Right lung (tissue), 5 donors: ENCODE data around the gene HOXC9. TPM values are rescaled to one million over a fixed set of nuclear protein-coding genes. Genes with fewer than 3 reads are reported as not detected.
"Not testable (repeated sequence)": the region's sequence is repeated elsewhere in the genome, so short reads cannot be mapped to it uniquely, and the experiment has no call there.

Source experiments
- DNase-seq, 2 donors: peaks; one replicate each; pipeline ENCODE4 v3.0.0-alpha.2; 2013
- polyA plus RNA-seq, 5 donors: library from polyadenylated mRNA; unstranded; fragments of 120-200 nt; gene quantifications; one replicate each; pipeline versions ENCODE4 v1.2.1 to v1.2.3, GENCODE V29; 2013; ENCODE audit warnings: inconsistent platforms in 1 of 5, low replicate concordance in 1 of 5; ENCODE audit not compliant: insufficient read length in 5 of 5, insufficient read depth in 1 of 5

The HOXC9 gene
- polyA plus RNA-seq, 5 donors, result 0.20 to 2.1 (median 0.34) TPM

DNA sequence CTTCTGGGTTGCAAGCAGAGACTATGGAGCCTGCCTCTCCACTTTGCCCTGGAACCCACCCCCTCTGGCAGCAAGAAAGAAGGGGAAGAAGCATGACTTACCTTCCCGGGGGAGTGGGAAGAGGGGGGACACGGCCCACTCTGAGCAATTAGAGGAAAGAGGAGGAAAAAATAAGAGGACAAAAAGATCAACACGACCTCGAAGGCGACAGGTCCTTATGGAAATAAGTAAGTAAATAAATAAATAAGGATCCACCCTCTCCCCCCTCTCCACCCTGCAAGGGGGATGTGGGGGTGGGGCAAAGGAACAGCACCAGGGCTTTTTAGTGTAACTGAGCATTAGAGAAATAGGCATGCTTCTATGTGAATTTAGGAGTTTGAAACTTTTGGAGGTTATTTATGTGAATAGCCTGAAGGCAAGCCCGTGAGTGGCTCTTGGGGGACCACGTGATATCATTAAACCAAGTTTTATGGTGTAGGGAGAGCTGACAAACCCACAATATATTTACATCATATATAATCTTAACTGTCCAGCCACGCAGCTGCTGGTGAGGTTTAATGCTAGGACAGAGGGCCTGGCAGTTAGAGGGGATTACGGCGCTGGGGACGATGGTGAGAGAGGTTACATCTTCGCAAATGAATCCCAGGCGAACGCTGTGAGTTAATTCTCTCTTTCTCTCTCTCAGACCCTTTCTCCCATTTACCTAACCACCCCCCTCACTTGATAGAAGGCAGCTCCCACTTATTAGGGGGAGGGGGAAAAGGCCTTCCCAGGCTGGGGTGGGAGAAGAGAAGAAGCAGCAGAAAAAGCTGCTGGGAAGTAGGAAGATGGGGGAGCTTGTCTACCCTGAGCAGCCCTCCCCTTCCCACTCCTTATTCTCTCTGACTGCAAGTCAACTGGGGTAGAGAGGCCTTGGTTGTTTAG is 37.7 kb downstream of the HOXC9 start:
- no peak for DNase-seq

DNA sequence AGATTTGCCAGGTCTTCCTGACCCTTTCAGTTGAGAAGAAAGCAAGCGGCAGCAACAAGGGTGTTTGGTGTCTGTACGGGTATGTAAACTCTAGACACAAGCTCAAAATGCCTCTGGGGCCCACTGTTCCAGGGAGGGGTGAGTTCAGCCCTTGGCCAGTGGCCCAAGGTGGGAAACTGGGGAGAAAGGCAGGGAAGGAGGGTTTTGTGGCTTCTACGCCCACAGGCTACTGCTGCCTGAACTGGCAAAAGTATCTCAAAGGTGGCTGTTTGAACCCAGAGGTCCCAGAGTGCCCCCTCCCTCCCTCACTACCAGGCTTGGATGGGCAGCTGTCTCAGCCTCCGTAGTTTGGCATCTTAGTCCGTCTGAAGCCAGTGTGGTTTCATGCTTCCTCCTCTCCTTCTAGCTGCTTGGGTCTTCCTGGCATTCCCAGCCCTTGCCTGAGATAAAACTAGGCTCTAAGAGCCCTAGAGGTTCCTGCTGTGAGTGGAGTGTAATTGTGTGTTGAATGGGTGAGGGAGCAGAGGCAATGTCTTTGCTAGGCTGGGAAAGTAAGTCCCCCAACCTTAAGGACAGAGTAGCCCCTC is 38.4 kb downstream of the HOXC9 start:
- no peak for DNase-seq

DNA sequence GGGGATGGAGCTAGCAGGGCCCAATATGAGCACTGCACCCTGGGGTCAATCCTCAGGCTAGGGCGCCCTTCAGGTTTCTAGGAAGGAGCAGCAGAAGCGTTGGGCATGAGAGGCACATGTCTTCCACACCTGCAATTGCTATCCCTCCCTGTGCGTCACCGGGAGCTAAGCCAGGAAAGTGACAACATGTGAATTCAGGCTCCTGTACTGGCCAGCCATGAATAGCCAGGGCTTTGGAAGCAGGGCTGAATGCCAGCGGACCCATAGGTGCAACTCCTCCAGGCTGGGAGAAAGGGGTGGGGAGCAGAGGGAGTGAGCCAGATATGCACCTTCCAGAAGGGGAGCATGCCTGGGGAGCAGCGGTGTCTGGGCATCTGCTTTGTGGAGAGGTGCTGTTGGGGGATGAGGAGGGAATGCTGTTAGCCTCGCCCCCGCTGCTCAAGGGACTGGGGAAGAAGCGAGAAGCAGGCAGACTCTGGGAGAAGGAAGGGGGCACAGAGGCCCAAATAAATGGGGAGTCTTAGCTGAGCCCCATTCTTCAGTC is 39.0 kb downstream of the HOXC9 start:
- DNase-seq, result no peak

DNA sequence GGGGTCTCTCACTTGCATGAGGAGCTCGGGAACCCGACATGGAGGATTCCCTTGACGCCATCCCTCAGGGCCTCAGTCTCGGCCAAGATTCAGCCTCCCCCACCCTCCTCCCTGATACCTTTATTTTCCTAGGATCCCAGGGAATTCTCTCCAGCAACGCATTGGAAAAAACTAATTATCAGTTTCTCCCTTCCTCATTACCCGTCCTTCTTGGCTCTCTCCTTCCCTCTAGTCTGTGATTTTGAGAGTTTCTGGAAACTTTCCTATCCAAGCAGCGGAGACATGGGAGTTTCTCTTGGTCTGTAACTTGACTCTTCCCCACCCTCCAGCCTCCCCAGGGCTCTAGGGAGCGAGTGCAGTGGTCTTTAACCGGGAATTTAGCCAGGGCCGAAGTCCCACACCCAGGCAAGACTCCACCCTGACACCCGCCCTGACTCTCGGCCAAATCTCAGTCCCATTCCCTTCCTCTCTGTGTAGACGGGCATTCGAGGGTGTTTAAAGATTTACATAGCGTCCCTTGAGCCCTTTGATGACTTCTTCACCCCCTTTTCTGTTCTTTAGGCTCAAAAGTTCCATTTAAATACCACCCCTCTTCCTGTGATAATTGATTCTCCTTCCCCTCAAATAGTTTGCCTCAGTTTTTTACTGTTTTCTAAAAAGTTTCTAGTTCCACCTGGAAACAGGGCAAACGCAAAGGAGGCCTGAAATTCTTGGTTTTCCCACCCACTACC is 39.6 kb downstream of the HOXC9 start:
- peak; percentile 71 to 80 for DNase-seq

DNA sequence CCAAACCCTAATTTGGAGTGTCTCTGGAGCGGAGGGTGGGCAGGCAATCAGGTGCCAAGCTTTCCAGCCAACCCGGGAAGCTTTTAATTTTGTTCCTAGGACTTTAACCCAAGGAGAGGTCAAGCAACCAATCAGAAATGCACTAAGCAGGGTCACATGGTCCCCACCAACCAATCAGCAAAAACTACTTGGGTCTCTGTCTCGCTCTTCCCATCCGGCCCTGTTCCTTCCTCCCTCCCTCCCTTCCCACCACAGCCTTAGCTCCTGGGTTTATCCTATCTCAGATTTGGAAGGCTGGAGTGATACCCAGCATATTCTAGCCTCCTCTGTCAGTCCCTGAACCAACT is 40.2 kb downstream of the HOXC9 start:
- DNase-seq, result no peak

DNA sequence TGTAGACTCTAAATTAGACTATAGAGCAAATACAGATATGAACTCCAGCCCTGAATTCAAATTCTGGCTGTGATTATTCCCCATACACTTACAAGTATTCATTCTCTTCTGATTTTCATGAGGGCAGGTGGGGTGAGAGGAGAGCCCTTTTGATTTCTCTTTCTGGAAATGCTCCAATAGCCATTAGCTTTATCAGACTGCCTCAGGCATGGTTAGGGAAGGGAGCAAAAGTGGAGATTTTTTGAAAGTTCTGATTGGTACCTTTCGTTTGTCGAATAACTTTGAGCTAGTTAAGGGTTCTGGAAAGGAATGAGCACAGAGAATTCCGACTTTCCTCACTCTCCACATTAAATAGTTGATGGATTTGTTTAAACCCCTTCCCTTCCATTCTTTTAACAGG is 40.7 kb downstream of the HOXC9 start:
- no peak for DNase-seq

DNA sequence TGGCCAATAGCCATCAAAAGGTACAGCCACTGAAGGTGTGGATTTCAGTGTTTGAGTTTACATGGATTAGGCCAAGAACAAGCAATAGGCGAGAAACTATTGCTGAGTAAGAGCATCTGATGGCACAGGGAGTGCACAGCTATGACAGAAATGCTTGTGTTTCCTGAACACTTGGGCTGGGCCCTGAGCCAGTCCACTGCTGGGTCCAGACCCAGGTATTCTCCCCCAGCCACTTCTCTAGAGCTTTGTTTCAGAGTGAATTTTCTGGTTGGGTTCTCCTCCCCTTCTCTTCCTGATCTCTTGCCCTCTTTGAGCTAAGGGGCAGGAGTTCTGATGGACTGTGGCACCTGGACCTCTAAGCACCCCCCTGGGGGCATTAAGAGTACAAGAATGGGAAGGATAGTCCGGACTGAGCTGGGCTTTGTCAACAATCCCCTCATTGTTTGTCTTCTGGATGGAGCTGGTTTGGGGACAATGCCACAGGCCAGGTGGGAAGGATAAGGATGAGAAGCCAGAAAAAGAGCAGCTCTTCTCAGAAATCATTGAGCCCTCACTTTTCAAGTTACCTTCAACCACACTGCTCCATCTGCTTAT is 41.2 kb downstream of the HOXC9 start:
- no peak for DNase-seq

DNA sequence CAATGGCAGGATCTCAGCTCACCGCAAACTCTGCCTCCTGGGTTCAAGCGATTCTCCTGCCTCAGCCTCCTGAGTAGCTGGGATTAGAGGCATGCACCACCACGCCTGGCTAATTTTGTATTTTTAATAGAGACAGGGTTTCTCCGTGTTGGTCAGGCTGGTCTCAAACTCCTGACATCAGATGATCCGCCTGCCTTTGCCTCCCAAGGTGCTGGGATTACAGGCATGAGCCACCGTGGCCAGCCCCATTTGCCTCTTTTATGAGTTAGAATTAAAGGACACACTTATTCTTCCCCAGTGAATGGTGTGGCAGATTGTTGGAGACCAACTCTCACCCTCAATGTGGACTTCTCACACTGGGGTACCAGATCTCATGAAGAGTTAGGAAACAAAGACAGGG is 42.1 kb downstream of the HOXC9 start:
- DNase-seq, result not testable (repeated sequence)

DNA sequence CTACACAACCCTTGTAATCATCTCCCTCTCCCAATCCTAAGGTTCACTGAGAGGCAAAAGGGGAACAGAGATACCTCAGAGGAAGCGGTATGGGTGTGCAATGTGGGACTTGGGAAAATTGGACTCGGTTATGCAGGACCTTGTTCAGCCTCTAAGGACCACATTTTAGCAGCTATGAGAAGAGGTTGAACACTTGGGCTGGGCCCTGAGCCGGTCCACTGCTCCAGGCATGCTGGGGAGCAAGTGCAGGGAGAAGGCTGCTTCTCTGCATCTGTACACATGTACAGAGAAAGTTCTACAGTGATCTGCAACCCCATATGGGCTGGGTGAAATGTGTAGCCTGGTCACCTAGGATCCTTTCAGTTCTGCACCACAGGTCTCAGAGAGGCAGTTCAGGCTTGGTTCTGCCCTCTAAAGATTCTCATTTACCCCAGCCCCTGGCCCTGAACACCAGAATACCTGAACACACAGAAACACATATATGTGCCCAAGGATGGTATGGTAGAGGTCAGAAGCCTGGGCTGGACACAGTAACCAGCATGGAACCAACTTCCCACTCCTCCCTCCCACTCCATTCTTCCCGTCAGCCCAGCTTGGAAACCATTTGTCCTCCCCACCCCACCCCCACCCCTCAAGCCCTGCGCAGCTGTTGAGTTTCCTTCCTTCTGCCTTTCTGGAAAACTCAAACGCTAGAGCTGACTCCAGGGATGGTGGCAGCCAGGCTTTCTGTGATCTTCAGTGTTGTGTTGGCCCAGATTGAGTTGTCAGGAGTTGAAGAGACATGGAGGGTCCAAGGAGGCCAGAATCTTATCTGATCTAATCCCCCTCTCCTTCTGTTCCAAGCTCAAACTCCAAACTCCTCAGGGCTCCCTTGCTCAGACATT is 43.3 kb downstream of the HOXC9 start:
- DNase-seq, result no peak

DNA sequence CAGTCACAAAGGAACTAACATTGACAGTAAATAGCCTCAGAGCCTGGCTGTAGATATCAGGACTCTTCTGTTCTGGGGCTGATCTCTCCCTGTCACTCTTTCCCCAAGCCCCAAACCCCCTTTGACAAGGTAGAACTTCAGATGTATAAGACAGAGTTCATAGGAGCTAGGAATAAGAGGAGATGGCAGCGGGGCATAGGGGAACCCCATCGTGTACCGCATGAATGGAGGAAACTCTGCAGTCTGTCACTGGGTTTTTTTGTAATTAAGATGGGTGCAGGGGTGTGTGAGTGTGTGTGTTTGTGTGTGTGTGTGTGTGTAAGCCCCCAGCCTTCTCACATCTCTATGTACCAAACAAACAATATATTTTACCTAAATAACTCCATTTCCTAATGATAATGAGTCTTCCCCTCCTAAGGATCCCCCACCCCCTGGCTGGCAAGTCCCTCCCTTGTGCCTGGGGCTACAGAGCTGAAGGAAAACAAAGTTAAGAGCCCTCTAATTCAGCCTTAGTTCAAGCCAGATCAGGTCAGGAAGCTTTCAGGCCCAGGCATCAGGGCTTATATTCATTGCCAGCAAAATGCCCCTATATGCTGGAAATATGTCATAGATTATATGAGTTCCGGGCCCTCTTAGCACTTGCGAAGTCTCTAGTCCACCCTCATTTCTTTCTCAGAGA is 44.6 kb downstream of the HOXC9 start:
- no peak for DNase-seq

DNA sequence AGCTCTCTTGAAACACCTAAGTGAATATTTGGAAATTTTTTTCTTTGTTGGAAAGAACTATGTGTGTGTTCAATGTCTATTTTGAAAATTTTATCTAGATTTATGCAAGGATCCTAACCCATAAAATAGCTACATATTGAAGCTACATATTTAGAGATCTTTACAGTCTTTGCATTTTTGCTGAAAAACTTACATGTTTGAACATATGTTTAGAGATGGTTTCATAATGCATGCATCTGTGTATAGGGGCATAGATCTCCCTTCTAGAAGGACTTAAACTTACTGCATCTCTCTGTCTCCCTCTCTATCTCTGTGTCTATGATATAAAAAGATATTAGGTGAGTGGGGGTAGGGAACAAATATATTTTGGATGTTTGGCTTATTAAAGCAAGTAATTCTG is 45.4 kb downstream of the HOXC9 start:
- DNase-seq, result no peak

DNA sequence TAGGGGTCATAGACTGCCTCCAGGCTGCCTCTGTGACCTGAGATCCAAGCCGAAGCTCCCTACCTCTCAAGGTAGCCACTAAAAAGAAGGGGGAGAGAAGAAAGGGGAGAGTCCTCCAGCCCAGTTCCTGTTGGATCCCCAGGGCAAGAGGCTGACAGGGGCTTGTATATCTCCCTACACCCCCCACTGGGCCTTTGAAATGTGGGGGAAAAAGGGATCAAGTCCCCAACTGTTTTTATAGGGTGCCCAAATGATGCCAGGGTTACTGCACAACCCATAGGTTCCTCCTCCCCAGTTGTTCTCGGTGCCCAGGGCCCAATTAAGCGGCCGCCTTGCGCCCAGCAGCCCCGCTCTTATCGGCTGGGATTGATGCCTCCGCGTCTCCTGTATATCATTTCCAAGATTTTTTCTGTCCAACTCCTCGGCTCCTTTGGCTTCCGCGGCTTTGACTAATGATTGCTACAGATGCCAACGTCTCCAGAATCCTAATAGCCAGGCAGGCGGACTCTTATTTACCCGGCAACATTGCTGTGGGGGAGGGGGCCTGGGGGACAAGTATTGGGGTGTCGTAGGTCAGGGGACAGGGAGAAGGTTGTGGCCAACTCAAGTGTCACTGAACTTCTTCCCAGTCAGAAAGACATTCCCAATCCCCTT is 46.0 kb downstream of the HOXC9 start:
- DNase-seq, result no peak

DNA sequence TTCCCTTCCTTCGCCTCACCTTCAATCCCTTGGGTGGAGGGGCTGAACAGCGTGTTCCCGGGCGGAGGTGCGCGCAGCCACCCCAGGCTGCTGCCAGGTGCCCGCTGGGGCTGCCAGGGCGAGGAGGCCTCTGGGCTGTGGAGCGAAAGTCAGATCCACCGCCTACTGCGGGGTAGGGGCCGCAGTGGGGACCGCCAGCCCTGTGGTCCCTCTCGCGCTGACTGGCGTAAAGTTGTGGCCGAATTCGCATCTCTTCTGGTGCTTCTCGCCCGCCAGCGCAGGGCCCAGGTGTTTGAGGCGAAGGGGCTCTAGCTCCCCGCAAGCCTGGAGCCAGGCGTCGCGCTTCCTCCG is 46.8 kb downstream of the HOXC9 start:
- no peak for DNase-seq

DNA sequence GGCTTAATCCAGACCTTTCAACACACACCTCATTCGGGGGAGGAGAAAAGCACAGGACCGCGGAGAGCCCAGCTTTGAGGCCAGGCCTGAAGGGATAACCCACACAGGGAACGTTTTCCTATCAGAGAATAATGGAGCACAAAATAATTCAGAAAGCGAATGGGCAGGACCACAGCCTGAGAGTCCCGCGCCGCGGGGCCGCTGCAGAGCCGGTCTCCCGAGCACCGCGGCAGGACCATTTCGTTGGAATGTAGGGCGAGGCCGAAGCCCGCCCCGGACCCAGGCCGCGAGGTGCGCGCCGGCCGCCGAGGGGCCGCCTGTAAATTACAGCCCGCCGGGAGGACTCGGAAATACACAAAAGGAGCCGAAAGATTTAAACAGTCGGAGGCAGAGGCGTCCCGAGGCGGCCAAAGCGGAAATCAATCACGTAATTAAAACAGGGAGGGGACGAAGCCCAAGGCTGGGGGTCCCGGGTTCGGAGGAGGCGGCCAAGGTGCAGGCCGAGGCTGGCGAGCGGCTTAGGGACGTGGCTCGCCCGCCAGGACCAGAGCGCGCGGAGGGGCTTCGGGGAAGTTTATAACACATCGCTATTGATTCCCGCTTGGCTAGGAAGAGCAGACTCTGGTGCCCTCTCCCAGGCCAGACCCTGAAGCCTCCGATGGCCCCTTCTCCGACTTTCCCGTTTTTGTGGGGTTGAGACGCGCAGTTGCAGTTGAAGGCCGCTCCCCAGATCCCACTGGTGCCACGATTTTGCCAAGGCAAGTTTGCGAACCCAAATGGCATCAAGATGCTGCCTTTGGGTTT is 47.4 kb downstream of the HOXC9 start:
- DNase-seq, result no peak

DNA sequence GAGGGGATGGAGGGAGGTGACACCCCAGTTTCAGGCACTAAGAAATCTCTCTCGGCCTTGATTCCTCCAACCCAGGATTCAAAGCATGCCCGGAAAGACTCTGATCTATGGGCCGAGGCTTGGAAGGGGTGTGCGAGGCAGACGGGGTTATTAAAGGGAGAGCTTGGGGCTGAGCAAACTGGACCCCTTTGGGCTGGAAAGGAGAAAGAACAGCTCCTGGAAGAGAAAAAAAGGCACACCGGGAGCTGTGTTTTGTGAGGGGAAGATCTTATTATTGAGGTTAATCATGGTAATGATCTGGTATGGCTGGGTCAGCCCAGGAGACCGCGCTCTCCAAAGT is 48.0 kb downstream of the HOXC9 start:
- no peak for DNase-seq

DNA sequence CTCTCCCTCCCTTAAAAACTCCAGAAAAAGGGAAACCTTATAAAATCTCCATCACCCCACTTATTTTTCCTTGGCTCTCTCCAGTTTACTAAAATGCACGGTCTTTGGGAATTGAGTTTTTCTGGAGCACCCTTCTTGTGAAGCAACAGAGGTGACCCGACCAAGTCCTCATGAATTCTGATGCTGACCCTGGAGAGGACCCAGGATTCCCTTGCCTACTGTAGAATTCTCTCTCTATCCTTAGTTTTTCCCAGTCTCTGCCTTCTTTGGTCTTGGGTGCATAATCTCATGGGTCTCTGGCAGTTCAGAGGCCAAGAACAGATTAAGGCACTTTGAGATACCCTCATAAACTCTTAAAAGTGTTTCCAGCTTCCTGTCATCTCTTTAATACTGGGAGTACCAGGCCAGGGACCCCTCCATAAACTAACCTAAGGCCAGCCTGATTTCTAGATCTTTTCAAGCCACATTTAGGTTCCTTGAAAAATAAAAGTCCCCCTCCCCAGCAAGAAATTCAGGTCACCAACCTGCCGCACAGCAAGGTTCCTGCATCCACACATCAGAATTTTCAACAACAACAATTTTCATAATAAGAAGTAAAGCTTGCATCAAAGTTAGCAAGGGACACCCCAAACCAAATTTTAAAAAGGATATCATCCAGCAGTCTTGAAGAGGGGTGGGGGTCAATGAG is 48.6 kb downstream of the HOXC9 start:
- DNase-seq, result no peak

DNA sequence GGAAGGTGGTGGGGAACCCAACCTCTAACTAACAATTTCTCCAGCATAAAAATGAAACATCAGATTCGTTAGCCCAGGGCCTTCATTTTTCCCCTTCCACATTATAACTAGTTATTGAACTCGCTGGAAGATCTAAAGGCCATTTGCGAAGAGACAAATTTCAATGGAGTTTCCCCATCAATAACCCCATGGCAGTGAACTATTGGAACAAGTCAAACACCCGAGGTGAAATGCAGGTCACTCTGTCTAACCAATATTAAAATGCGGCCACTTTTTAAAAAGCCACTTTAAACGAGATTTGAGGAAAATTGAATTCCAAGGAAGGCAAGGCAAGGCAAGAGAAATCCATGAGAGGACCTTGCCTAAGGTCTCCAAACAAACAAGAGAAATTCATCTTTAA is 49.1 kb downstream of the HOXC9 start:
- no peak for DNase-seq

DNA sequence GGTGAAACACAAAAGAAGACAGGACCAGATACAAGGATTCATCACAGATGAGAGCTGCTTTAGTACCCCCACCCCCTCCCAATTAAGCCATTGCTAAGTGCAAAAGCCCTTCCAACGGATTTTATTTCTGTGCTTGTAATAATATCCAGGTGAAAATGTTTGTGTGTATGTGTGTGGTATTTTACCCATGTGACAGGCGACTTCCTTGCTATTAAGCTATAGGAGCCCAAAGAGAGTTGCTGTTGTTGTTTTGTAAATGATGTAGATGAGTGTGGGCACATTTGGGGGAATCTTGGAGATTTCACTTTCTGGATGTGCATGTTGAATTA is 50.5 kb downstream of the HOXC9 start:
- DNase-seq, result no peak
